ENCODE results near the gene OR4D6.

GRCh38 chr11:59426361-59427067, 30.2 kb upstream of the OR4D6 start, which contains the start of gene OR5A2:
- no peak for TF ChIP-seq CTCF (conservative IDR thresholded peaks at IDR 0.05)
- TF ChIP-seq ZFX (IDR thresholded peaks at IDR 0.05) = no peak
